Nephron progenitor cell (in vitro differentiated cells): ENCODE data around the gene RAB36.

Source experiments
- DNase-seq: peaks from one replicate; pipeline ENCODE4 v3.0.0; 2021
- H3K27ac Mint-ChIP-seq: 2 replicates; pipeline ENCODE4 v1.8.0; 2021; ENCODE audit warnings: mild to moderate bottlenecking, moderate library complexity, mixed read lengths
- H3K27me3 Mint-ChIP-seq: 2 replicates; pipeline ENCODE4 v1.8.0; 2021; ENCODE audit warnings: mild to moderate bottlenecking, low read depth, mixed read lengths; ENCODE audit not compliant: poor library complexity
- H3K36me3 Mint-ChIP-seq: 2 replicates; pipeline ENCODE4 v1.8.0; 2021; ENCODE audit warnings: low read depth, mixed read lengths
- H3K4me1 Mint-ChIP-seq: 2 replicates; pipeline ENCODE4 v1.8.0; 2021; ENCODE audit warnings: mixed read lengths
- H3K4me3 Mint-ChIP-seq: 2 replicates; pipeline ENCODE4 v1.8.0; 2021; ENCODE audit warnings: mild to moderate bottlenecking, moderate library complexity, mixed read lengths
- H3K9me3 Mint-ChIP-seq: 2 replicates; pipeline ENCODE4 v1.8.0; 2021; ENCODE audit warnings: mild to moderate bottlenecking, moderate library complexity, mixed read lengths
- CTCF ChIP-seq: fragments of 200-600 bp; sonication (generic); IDR thresholded peaks from 2 replicates; pipeline ENCODE4 v1.5.0; 2021; ENCODE audit warnings: antibody characterized with exemption

The RAB36 gene

GRCh38 chr22:23144932-23145877, at the start of gene RAB36:
TSS of gene RAB36 (plus strand) at chr22:23145477. CDS start at chr22:23146617, 1,140 bp downstream.
- Mint-ChIP-seq H3K27ac (no peak within 1 kb of the TSS), H3K9me3 (no peaks in the 10 kb centered on the region), H3K4me1 (peaks cover 79% of the 10 kb centered on the region), H3K27me3 (no peaks in the 10 kb centered on the region), H3K36me3 (peaks cover 4% of the 10 kb centered on the region), H3K4me3 (peak within 1 kb of the TSS; percentile 75)
- DNase-seq: peak; percentile 100
- TF ChIP-seq CTCF: no peak

GRCh38 chr22:23095733-23096342, 49.4 kb upstream of the RAB36 start:
- peaks cover 3% of the 10 kb centered on the region for H3K27me3 Mint-ChIP-seq
- DNase-seq: no peak
- H3K36me3 Mint-ChIP-seq: no peaks in the 10 kb centered on the region
- H3K27ac Mint-ChIP-seq: peak overlapping the region; percentile 57
- H3K4me1 Mint-ChIP-seq: peaks cover 29% of the 10 kb centered on the region
- no peak for TF ChIP-seq CTCF
- H3K9me3 Mint-ChIP-seq: no peaks in the 10 kb centered on the region
- no peak overlapping the region for H3K4me3 Mint-ChIP-seq

GRCh38 chr22:23097412-23098229, 47.7 kb upstream of the RAB36 start:
- no peak for TF ChIP-seq CTCF
- H3K27me3 Mint-ChIP-seq: peaks cover 3% of the 10 kb centered on the region
- no peak overlapping the region for H3K27ac Mint-ChIP-seq
- H3K36me3 Mint-ChIP-seq: no peaks in the 10 kb centered on the region
- no peak for DNase-seq
- peaks cover 29% of the 10 kb centered on the region for H3K4me1 Mint-ChIP-seq
- H3K9me3 Mint-ChIP-seq: no peaks in the 10 kb centered on the region
- no peak overlapping the region for H3K4me3 Mint-ChIP-seq

- H3K4me3 Mint-ChIP-seq: no peak overlapping the region
- H3K9me3 Mint-ChIP-seq: no peaks in the 10 kb centered on the region
- H3K27ac Mint-ChIP-seq: no peak overlapping the region
- H3K27me3 Mint-ChIP-seq: peaks cover 3% of the 10 kb centered on the region
- no peaks in the 10 kb centered on the region for H3K36me3 Mint-ChIP-seq
- DNase-seq: no peak
- peaks cover 28% of the 10 kb centered on the region for H3K4me1 Mint-ChIP-seq
- TF ChIP-seq CTCF: no peak
Observed at GRCh38 chr22:23098230-23098705, 47.0 kb upstream of the RAB36 start.

GRCh38 chr22:23098718-23099530, 46.4 kb upstream of the RAB36 start:
- no peaks in the 10 kb centered on the region for H3K36me3 Mint-ChIP-seq
- H3K4me3 Mint-ChIP-seq: no peak overlapping the region
- no peak for TF ChIP-seq CTCF
- no peaks in the 10 kb centered on the region for H3K9me3 Mint-ChIP-seq
- no peaks in the 10 kb centered on the region for H3K27me3 Mint-ChIP-seq
- no peak overlapping the region for H3K27ac Mint-ChIP-seq
- peaks cover 27% of the 10 kb centered on the region for H3K4me1 Mint-ChIP-seq
- DNase-seq: no peak
